ENCODE data around the gene NCS1.

NCS1 gene

GRCh38 chr9:130179331-130179907, 7.2 kb downstream of the NCS1 start:
- no peaks in the 10 kb centered on the region for H3K36me3 ChIP-seq (ENCODE audit: insufficient read depth, low read length)
- no peaks in the 10 kb centered on the region for H3K9me2 ChIP-seq (replicated peaks; ENCODE audit: low read depth, low read length)
- H3K9me3 ChIP-seq (ENCODE audit: insufficient read depth, low read depth, low read length), result no peaks in the 10 kb centered on the region
- H3F3A ChIP-seq (ENCODE audit: low read depth), result no peaks in the 10 kb centered on the region
- no peak overlapping the region for H3K4me2 ChIP-seq (ENCODE audit: low read depth, low read length, poor library complexity, severe bottlenecking)
- TF ChIP-seq CTCF (conservative IDR thresholded peaks at IDR 0.05; ENCODE audit: low read length) (no peak), EZH2phosphoT487 (IDR thresholded peaks at IDR 0.05; ENCODE audit: borderline replicate concordance) (no peak)
- H3K27me3 ChIP-seq (ENCODE audit: insufficient read depth, low read length, poor library complexity, severe bottlenecking), result no peaks in the 10 kb centered on the region
- H2AFZ ChIP-seq (ENCODE audit: low read length), result no peak overlapping the region
- H3K9ac ChIP-seq (ENCODE audit: low read depth, low read length, poor library complexity, severe bottlenecking), result no peak overlapping the region
- no peaks in the 10 kb centered on the region for H4K20me1 ChIP-seq (ENCODE audit: insufficient read depth, low read length, poor library complexity, severe bottlenecking)
- no peaks in the 10 kb centered on the region for H3K79me2 ChIP-seq (ENCODE audit: insufficient read depth, low read length)
- no peak overlapping the region for H3K4me3 ChIP-seq (ENCODE audit: low read length, poor library complexity, severe bottlenecking)
- H3K4me1 ChIP-seq (ENCODE audit: insufficient read depth, low read length, poor library complexity, severe bottlenecking), result no peaks in the 10 kb centered on the region

GRCh38 chr9:130180516-130180915, 8.3 kb downstream of the NCS1 start:
- TF ChIP-seq EZH2phosphoT487 (IDR thresholded peaks at IDR 0.05; ENCODE audit: borderline replicate concordance) (no peak), CTCF (conservative IDR thresholded peaks at IDR 0.05; ENCODE audit: low read length) (no peak)

GRCh38 chr9:130181678-130182380, 9.6 kb downstream of the NCS1 start:
- Histone ChIP-seq H3K4me1 (ENCODE audit: insufficient read depth, low read length, poor library complexity, severe bottlenecking) (no peaks in the 10 kb centered on the region), H3K9ac (ENCODE audit: low read depth, low read length, poor library complexity, severe bottlenecking) (no peak overlapping the region), H3K36me3 (ENCODE audit: insufficient read depth, low read length) (no peaks in the 10 kb centered on the region), H4K20me1 (ENCODE audit: insufficient read depth, low read length, poor library complexity, severe bottlenecking) (no peaks in the 10 kb centered on the region), H3K9me3 (ENCODE audit: insufficient read depth, low read depth, low read length) (no peaks in the 10 kb centered on the region), H3K79me2 (ENCODE audit: insufficient read depth, low read length) (no peaks in the 10 kb centered on the region), H2AFZ (ENCODE audit: low read length) (no peak overlapping the region), H3K9me2 (replicated peaks; ENCODE audit: low read depth, low read length) (no peaks in the 10 kb centered on the region), H3K27me3 (ENCODE audit: insufficient read depth, low read length, poor library complexity, severe bottlenecking) (no peaks in the 10 kb centered on the region), H3K4me3 (ENCODE audit: low read length, poor library complexity, severe bottlenecking) (no peak overlapping the region), H3F3A (ENCODE audit: low read depth) (no peaks in the 10 kb centered on the region), H3K4me2 (ENCODE audit: low read depth, low read length, poor library complexity, severe bottlenecking) (no peak overlapping the region)
- TF ChIP-seq EZH2phosphoT487 (IDR thresholded peaks at IDR 0.05; ENCODE audit: borderline replicate concordance), result no peak
- TF ChIP-seq CTCF (conservative IDR thresholded peaks at IDR 0.05; ENCODE audit: low read length), result no peak

More at GRCh38 chr9:130180516-130180915, 8.3 kb downstream of the NCS1 start:
- Histone ChIP-seq H3K9me3 (ENCODE audit: insufficient read depth, low read depth, low read length) (no peaks in the 10 kb centered on the region), H3K4me3 (ENCODE audit: low read length, poor library complexity, severe bottlenecking) (no peak overlapping the region), H3F3A (ENCODE audit: low read depth) (no peaks in the 10 kb centered on the region), H3K27me3 (ENCODE audit: insufficient read depth, low read length, poor library complexity, severe bottlenecking) (no peaks in the 10 kb centered on the region), H3K4me1 (ENCODE audit: insufficient read depth, low read length, poor library complexity, severe bottlenecking) (no peaks in the 10 kb centered on the region), H4K20me1 (ENCODE audit: insufficient read depth, low read length, poor library complexity, severe bottlenecking) (no peaks in the 10 kb centered on the region), H3K9ac (ENCODE audit: low read depth, low read length, poor library complexity, severe bottlenecking) (no peak overlapping the region), H3K9me2 (replicated peaks; ENCODE audit: low read depth, low read length) (no peaks in the 10 kb centered on the region), H3K36me3 (ENCODE audit: insufficient read depth, low read length) (no peaks in the 10 kb centered on the region), H3K4me2 (ENCODE audit: low read depth, low read length, poor library complexity, severe bottlenecking) (no peak overlapping the region), H2AFZ (ENCODE audit: low read length) (no peak overlapping the region), H3K79me2 (ENCODE audit: insufficient read depth, low read length) (no peaks in the 10 kb centered on the region)

Measured in Loucy (cell line).